Measurements from ENCODE around the gene ARID2.

Gene ARID2

DNA sequence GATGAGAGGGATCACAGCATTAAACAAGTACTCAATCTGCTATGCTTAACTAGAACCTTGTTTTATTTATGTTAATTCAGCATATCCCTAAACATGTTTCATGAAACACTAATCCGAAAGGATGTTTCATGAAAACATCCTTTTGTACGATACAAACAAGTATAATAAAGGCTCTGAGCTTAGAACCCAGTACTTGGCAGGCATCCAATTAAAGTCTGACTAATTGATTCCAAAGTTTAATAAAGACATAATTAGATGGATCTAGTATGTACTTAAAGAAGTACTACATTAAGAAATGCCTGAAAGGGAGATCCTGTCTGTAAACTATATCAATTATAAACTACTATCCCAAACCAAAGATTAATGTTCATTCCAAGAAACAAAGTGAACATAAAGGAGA is 209.1 kb downstream of the ARID2 start (continued):
- TF ChIP-seq, protein P1, sequence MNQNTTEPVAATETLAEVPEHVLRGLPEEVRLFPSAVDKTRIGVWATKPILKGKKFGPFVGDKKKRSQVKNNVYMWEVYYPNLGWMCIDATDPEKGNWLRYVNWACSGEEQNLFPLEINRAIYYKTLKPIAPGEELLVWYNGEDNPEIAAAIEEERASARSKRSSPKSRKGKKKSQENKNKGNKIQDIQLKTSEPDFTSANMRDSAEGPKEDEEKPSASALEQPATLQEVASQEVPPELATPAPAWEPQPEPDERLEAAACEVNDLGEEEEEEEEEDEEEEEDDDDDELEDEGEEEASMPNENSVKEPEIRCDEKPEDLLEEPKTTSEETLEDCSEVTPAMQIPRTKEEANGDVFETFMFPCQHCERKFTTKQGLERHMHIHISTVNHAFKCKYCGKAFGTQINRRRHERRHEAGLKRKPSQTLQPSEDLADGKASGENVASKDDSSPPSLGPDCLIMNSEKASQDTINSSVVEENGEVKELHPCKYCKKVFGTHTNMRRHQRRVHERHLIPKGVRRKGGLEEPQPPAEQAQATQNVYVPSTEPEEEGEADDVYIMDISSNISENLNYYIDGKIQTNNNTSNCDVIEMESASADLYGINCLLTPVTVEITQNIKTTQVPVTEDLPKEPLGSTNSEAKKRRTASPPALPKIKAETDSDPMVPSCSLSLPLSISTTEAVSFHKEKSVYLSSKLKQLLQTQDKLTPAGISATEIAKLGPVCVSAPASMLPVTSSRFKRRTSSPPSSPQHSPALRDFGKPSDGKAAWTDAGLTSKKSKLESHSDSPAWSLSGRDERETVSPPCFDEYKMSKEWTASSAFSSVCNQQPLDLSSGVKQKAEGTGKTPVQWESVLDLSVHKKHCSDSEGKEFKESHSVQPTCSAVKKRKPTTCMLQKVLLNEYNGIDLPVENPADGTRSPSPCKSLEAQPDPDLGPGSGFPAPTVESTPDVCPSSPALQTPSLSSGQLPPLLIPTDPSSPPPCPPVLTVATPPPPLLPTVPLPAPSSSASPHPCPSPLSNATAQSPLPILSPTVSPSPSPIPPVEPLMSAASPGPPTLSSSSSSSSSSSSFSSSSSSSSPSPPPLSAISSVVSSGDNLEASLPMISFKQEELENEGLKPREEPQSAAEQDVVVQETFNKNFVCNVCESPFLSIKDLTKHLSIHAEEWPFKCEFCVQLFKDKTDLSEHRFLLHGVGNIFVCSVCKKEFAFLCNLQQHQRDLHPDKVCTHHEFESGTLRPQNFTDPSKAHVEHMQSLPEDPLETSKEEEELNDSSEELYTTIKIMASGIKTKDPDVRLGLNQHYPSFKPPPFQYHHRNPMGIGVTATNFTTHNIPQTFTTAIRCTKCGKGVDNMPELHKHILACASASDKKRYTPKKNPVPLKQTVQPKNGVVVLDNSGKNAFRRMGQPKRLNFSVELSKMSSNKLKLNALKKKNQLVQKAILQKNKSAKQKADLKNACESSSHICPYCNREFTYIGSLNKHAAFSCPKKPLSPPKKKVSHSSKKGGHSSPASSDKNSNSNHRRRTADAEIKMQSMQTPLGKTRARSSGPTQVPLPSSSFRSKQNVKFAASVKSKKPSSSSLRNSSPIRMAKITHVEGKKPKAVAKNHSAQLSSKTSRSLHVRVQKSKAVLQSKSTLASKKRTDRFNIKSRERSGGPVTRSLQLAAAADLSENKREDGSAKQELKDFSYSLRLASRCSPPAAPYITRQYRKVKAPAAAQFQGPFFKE (tag by site-specific recombination; IDR thresholded peaks at IDR 0.05; ENCODE audit: borderline replicate concordance) = no peak
- TF ChIP-seq ZNF266 (tag by site-specific recombination; IDR thresholded peaks at IDR 0.05; ENCODE audit: low read depth) (no peak), ZNF138 (tag by site-specific recombination; IDR thresholded peaks at IDR 0.05; ENCODE audit: borderline replicate concordance) (no peak), ZNF473 (tag by site-specific recombination; IDR thresholded peaks at IDR 0.05) (no peak), ZNF529 (tag by site-specific recombination; IDR thresholded peaks at IDR 0.05; ENCODE audit: insufficient replicate concordance) (no peak), YY2 (tag by site-specific recombination; IDR thresholded peaks at IDR 0.05) (no peak)
- TF ChIP-seq, protein P2, sequence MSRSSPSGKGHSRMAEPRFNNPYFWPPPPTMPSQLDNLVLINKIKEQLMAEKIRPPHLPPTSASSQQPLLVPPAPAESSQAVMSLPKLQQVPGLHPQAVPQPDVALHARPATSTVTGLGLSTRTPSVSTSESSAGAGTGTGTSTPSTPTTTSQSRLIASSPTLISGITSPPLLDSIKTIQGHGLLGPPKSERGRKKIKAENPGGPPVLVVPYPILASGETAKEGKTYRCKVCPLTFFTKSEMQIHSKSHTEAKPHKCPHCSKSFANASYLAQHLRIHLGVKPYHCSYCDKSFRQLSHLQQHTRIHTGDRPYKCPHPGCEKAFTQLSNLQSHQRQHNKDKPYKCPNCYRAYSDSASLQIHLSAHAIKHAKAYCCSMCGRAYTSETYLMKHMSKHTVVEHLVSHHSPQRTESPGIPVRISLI (tag by site-specific recombination; IDR thresholded peaks at IDR 0.05) = no peak

DNA sequence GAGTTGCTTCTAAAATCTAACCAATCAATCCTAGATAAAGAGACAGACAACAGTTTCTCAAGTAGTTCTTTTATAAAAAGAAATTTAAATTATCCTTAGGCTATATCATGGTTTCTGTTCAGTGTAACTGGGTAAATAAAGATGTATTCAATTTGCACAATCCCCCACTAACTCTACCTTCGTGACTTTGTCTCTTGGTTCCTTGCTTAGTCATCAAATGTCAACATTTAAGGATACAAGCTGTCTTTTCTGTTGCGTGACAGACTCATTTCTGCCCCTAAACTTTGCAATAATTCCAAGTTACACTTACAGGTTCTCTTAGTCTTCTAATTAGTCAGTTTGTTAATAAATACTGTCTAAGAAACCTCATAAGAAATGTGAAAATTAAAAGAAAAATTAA is 210.3 kb downstream of the ARID2 start:
- no peak overlapping the region for H3K4me3 ChIP-seq (ENCODE audit: low read depth, low read length)
- ChIA-PET POLR2A (no interaction called here), CTCF (no interaction called here)
- peaks cover 13 to 37% of the 10 kb centered on the region in 2 experiments for H3K36me3 ChIP-seq (ENCODE audit: control insufficient read depth in 2 of 2, insufficient read depth in 1 of 2, low read length in 2 of 2)
- H3K27ac ChIP-seq (ENCODE audit: extremely low read depth, low read depth, low read length) = no peak overlapping the region
- H3K4me1 ChIP-seq (ENCODE audit: control insufficient read depth, insufficient read depth, low read length) = peaks cover 5% of the 10 kb centered on the region; the same call in 1 of the 2 replicates
- TF ChIP-seq ZNF76 (tag by site-specific recombination; IDR thresholded peaks at IDR 0.05; ENCODE audit: borderline replicate concordance, low read depth) (no peak), ZXDB (tag by site-specific recombination; IDR thresholded peaks at IDR 0.05) (no peak)
- H3K9me3 ChIP-seq (ENCODE audit: control insufficient read depth, insufficient read depth, low read depth, low read length) = no peaks in the 10 kb centered on the region

DNA sequence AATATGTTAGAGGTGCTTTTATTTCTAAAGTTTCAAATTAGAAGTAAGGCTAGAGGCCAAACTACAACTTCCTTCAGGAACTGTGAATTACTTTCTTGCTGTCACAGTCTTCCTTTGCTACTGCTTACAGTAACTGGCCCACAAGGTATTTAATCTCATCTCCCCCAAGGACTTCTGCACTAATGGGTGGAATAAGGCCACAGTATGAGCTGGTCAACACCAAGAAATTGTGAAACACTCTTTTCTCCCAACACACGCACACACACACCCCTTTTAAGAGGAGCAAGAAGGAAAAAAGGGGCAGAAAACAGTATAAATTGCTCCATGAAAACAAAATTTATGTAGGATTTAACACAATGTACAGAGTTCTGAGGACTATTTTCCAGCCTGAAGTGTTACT is 215.3 kb downstream of the ARID2 start:
- TF ChIP-seq RBAK (tag by site-specific recombination; IDR thresholded peaks at IDR 0.05) (no peak), ZNF184 (tag by site-specific recombination; IDR thresholded peaks at IDR 0.05) (no peak), ZNF433 (tag by site-specific recombination; IDR thresholded peaks at IDR 0.05; ENCODE audit: low read depth) (no peak), ZNF621 (tag by site-specific recombination; IDR thresholded peaks at IDR 0.05) (no peak), ZFHX2 (tag by site-specific recombination; conservative IDR thresholded peaks at IDR 0.05) (no peak), SP7 (tag by site-specific recombination; IDR thresholded peaks at IDR 0.05) (no peak), ZNF777 (tag by site-specific recombination; IDR thresholded peaks at IDR 0.05; ENCODE audit: borderline replicate concordance) (no peak), TCF7L2 (IDR thresholded peaks at IDR 0.05; ENCODE audit: borderline replicate concordance, low read depth, low read length) (no peak), ZNF2 (tag by site-specific recombination; IDR thresholded peaks at IDR 0.05) (no peak), ZNF776 (tag by site-specific recombination; IDR thresholded peaks at IDR 0.05; ENCODE audit: borderline replicate concordance) (no peak), ZNF24 (tag by site-specific recombination; IDR thresholded peaks at IDR 0.05) (no peak), ZNF544 (tag by site-specific recombination; IDR thresholded peaks at IDR 0.05) (no peak), ZNF529 (tag by site-specific recombination; IDR thresholded peaks at IDR 0.05; ENCODE audit: insufficient replicate concordance) (no peak), ZNF211 (tag by site-specific recombination; IDR thresholded peaks at IDR 0.05; ENCODE audit: low read depth) (no peak)
- TF ChIP-seq, protein P3, sequence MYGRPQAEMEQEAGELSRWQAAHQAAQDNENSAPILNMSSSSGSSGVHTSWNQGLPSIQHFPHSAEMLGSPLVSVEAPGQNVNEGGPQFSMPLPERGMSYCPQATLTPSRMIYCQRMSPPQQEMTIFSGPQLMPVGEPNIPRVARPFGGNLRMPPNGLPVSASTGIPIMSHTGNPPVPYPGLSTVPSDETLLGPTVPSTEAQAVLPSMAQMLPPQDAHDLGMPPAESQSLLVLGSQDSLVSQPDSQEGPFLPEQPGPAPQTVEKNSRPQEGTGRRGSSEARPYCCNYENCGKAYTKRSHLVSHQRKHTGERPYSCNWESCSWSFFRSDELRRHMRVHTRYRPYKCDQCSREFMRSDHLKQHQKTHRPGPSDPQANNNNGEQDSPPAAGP (tag by site-specific recombination; IDR thresholded peaks at IDR 0.05) = no peak
- Histone ChIP-seq H3K9me3 (ENCODE audit: control insufficient read depth, insufficient read depth, low read depth, low read length) (no peaks in the 10 kb centered on the region), H3K27ac (ENCODE audit: extremely low read depth, low read depth, low read length) (no peak overlapping the region), H3K4me1 (ENCODE audit: control insufficient read depth, insufficient read depth, low read length) (no peaks in the 10 kb centered on the region; the same call in 1 of the 2 replicates), H3K36me3 (ENCODE audit: control insufficient read depth in 2 of 2, insufficient read depth in 1 of 2, low read length in 2 of 2) (peaks cover 35 to 70% of the 10 kb centered on the region in 2 experiments), H3K4me3 (ENCODE audit: low read depth, low read length) (no peak overlapping the region)
- ChIA-PET POLR2A (no interaction called here), CTCF (no interaction called here)

Measured in HEK293 (cell line).